ENCODE results near the gene ZNF790.

Gene ZNF790

DNA sequence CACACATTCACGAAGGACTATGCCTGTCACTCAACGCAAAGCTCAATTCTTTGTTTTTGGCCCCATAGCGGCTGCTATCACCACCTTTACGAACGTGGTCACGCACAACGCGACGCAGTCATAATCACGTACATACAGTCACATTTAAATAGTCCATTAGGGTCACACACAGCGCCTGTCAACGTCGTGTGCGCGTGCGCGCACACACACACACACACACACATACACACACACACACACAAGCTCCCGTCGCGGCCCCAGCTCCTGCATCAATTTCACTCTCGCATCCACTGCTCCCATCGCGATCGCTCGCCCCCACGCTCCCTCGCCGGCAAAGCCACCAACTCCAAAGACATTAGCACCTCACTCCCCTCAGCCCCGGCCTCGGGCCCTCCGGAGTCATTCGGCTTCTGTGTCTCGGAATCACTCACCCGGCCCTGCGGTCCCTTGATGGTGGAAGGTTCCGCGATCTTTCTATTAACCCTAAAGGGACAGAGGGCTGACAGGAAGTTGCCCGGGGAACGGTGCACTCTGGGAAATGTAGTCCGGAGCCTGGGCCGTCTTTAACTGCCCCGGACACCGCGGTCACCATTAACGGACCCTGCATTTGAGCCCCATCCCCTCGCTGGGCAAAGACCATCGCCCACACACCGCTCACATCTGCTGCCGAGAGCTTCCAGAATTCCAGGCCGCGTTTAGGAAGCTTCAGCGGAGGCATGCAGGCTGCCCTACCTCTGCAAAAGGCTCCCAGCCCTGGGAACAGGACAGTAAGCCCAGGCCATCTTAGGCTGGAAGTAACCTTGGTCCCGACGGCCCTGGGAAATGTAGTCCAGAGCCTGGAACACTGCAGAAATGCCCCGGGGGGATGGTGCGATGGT is at the start of gene ZNF790:
Gene ZNF790, minus strand, starts transcription at position 482 of the 878 bp plus-strand sequence. CDS start 12,768 bp downstream, outside the sequence.
- DNase-seq: peak; percentile 96

DNA sequence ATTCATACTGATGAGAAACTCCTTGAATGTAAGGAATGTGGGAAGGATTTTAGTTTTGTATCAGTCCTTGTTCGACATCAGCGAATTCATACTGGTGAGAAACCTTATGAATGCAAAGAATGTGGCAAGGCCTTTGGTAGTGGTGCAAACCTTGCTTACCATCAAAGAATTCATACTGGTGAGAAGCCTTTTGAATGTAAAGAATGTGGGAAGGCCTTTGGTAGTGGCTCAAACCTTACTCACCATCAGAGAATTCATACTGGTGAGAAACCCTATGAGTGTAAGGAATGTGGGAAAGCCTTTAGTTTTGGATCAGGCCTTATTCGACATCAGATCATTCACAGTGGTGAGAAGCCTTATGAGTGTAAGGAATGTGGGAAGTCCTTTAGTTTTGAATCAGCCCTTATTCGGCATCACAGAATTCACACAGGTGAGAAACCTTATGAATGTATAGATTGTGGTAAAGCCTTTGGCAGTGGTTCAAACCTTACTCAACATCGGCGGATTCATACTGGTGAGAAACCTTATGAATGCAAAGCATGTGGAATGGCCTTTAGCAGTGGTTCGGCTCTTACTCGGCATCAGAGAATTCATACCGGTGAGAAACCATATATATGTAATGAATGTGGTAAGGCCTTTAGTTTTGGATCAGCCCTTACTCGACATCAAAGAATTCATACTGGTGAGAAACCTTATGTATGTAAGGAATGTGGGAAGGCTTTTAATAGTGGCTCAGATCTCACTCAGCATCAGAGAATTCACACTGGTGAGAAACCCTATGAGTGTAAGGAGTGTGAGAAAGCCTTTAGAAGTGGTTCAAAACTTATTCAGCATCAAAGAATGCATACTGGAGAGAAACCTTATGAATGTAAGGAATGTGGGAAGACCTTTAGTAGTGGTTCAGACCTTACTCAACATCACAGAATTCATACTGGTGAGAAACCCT is 39.1 kb upstream of the ZNF790 start:
- DNase-seq: peak; percentile 15

DNA sequence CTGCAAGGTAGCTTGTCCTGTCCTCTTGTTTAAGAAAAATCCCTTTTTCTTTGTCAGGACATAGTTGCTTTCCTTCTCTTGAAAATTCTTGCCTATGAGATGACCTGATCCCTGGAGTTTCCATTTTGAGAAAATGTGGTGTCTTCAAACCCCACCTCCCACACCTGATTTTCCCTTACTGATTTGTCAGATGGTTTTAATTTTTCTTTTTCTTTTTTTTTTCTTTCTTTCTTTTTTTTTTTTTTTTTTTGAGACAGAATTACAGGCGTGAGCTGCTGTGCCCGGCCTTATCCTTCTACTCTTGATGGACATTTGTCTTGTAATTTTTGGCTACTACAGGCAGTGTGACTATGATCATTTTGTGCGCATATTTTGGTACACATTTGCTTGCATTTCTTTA is 13.7 kb upstream of the ZNF790 start:
- DNase-seq: no peak

DNA sequence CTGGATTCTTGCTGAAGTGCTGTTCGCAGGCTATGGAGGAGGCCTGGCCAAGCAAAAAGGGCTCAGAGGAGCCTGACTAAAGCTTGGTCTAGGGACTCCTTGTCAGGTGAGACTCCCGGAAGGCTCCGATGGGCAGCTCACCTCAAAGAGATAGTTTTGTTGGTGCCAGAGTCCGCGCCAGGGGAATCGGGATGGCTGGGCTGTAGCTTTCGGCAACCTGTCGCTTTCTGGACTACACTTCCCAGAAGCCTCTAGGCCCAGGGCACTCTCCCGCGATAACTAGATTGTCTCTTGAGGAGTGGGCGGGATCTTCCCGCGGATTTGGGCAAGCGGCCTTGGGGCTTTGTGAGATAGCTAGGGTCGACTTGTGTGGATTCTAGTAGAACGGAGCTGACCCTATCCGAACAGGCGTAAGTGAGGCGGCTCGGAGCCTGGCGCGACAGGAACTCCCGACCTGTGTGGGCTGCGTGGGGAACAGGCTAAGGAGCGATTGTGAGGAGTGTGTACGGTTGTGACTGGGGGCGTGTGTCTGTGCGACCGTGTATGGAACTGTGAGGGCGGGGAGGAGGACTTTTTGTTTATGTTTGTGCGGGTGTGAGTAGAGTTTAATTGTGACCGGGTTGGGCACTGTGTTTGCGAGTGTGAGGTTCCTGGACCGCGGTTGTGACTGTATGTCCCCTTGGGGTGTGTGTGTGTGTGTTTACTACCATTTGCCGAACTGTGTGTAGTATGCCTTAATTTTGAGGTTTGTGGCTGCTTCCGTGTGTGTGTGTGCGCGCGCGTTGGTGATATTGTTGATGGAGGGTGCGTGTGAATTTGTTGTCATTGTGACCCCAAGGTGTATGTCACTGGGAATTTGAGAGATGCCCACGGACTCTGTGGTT is 12.6 kb upstream of the ZNF790 start, which contains the start of gene ZNF345:
Gene ZNF345, plus strand, starts transcription at position 318 of the 884 bp plus-strand sequence. CDS start 25,955 bp downstream, outside the sequence.
- peak; percentile 98 for DNase-seq

DNA sequence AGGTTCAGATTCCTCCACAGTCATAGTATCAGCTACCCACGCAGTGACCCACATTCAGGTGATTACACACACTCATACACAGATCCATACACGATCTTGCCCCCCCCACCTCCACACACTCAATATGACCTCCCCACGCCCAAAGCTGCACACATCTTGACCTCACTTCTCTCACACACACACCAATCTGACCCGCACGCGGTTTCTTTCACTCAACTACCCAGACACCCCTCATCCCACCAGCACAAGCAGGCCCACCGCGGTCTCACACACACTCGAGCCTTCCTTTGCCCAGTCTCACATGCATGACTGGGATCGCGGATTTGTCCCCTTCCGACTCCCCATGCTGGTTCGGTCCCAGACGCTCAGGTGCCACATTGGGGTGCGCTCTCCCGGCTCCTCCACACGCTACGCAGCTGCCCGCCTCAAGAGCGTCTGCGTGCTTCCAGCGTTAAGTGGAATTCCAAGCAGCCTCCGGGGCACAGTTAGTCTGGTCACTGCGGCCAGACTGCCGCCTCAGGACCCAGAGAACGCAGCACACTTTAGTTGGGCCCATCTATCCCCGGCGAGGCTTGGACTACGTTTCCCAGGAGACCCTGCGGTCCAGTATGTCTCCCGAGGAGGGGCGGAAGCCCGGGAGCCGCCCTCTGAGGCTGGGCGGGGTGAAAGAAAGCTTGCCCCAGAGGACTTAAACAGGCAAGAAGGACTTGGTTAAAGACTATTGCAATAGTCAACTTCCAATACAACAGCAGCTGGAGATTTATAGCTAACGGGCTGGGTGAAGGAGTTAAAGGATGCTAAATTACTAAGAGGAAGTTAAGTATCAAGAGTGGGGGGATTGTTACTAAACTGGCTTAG is 11.7 kb upstream of the ZNF790 start:
- DNase-seq: peak; percentile 95

DNA sequence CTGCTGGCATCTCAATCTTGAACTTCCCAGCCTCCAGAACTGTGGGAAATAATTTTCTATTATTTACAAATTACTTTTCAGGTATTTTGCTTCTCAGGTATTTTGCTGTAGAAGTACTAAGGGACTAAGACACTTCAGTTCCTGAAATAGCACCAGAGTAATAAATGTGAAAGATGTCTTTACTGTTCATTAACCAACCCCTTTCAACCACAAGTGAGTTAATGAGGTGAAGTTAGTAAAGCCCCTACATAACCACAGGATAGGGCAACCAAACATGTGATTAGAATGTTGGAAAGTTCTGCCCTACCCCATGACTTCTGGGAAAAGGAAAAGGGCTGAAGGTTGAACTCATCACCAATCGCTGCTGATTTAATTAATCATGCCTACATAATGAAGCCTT is 9.8 kb upstream of the ZNF790 start:
- DNase-seq: no peak

DNA sequence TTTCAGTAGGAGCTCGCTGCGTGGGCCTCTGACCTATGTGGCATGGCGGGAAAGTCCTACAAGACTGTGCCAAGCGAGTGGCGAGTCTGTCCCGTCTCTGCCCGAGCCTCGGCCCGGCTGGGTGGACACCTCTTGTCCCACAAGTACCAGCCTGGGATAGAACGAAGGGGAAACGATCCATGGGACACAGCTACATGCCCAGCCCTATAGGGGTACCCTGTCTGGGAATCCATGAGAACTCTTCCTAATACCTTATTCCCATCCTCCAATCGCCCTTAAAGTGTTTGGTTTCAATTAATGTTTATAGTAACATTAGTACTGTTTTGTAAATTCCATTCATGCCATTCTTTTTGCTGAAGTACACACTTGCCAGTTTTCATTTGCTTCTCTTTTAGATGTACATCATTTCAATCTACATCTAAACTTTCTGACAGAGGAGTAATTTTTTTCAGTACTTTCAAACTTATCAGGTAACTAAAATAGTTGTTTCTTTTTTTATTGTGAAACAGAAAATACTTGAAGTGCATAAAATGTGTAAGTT is 667 bp upstream of the ZNF790 start:
- no peak for DNase-seq

DNA sequence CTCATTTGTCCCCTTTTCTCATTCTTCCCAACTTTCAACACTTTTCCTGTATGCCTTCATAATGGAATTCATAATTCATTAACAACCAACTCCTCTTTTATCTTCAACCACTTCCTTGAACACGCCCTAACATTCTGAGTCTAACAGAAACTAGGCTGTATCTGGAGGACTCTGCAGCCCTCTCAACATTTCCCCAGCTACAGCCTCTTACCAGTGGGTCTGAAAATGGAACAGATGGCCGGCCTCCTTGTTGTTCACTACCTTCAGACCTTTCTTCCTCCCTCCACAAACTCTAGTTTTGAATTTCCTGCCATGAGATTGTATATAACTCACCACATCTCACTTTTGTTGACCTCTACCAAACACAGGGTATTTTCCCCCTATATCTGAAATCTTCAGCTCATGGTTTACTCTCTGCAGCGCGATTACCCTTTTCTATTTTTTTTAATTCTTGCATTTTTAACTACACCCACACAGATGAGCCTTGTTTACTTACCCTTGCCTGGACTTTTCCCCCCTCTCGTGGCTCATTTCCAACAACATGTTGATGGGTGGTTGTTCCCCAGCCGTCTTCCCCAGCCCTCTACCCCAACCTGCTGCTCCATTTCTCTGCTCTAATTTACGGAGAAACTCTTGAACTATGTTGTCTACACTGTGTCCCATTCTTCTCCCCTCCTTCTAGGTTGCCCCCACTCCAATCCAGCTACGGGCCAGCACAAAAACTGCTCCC is 846 bp downstream of the ZNF790 start:
- peak; percentile 59 for DNase-seq

DNA sequence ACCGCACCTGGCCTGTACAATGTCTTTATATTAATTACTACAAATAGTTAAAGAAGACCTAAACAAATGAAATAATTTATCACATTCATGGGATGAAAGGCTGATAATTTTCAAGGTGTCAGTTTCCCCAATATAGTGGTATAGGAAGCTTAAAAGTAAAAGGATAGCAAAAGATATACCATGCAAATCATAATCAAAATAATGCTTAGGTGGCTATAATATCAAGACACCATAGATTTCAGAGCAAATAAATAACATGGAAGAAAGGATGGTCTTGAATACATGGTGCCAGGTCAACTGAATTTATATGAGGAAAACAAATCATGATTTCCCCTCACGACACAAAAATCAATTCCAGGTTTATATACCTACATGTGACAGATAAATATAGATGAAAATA is 4.8 kb downstream of the ZNF790 start:
- no peak for DNase-seq

DNA sequence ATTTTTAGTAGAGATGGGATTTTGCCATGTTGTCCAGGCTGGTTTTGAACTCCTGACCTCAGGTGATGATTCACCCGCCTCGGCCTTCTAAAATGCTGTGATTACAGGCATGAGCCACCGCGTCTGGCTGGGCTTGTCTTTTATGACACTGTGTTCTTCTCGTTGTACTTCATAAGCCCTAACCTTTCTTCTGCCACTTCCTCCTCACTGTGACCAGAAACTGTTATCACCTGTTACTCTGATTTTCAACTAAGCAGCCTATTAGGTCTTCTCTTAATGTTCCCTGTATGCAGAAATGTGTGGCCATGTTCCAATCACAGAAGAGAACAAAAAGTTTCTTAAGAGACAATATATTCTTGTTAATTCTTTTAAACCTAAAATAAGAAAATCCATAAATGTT is 16.4 kb downstream of the ZNF790 start:
- no peak for DNase-seq

DNA sequence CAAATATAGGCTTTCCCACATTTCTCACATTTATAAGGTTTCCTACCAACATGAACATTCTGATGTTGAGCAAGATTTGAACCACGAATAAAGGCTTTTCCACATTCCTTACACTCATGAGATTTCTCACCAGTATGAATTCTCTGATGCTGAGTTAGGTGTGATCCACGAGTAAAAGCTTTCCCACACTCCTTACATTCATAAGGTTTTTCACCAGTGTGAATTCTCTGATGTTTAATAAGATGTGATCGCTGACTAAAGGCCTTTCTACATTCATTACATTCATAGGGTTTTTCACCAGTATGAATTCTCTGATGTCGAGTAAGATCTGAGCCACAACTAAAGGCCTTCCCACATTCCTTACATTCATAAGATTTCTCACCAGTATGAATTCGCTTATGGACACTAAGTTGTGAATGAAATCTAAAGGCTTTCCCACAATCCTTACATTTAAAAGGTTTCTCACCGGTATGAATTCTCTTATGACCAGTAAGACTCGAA is 19.0 kb downstream of the ZNF790 start:
- DNase-seq: no peak

DNA sequence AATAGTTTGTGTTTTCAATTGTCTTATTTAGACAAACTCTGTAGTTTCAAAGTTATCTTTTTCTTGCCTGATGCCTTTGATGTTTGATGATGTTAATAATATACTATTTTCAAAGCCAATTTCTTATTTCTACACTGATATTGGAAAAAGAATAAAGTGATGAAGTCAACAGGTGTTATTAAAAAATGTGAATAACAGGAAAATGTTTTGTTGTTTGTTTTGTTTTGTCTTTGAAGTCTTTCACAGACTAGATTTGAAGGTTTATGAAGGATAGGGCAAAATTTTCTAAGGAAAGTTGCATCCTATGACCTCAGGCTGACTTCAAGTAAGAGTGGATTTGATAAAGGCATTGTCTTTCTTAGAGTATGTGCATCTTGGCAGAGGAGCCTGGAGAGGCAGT is 31.2 kb downstream of the ZNF790 start:
- no peak for DNase-seq

DNA sequence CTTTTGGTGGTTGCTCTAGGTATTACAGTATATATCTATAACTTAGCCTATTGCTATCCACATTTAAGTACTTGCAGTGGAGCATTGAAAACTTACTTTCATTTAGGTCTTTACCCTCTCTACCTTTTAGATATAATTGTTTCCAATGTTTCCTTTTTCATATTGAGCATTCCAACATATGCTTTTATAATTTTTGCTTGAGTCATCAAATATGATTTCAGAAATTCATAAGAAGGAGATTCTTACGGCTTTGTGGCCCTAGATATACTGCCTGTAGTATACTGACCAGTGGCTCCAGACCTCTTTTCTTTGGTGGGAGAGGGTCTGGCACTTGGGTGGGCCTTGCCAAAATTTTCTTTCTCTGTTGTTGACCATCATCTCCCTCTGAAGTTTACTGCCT is 32.8 kb downstream of the ZNF790 start:
- DNase-seq: no peak

DNA sequence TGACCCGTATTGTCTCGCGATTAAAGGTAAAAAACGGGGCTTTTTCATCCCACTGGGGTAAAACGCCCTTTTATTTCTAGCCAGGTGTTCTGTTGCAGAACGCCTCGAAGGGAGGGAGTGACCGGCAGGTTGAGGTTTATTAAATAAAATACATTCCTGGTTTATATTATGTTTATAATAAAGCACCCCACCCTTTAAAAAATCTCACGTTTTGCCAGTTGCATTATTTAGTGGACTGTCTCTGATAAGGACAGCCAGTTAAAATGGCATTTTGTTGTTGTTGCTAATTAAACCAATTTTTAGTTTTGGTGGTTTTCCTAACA is 40.4 kb downstream of the ZNF790 start:
- no peak for DNase-seq

DNA sequence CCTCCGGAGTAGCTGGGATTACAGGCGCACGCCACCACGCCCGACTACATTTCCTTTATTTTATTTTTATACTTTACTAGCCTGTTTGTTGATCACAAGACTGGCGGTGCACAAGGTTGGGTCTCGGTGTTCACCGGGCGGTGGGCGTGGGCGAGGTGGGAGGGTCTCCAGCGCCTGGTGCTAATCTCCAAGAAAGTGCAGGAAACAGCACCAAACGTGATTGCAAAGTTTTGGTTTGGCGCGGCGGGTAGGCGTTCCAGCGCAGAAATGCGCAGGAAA is 41.5 kb downstream of the ZNF790 start:
- DNase-seq: no peak

DNA sequence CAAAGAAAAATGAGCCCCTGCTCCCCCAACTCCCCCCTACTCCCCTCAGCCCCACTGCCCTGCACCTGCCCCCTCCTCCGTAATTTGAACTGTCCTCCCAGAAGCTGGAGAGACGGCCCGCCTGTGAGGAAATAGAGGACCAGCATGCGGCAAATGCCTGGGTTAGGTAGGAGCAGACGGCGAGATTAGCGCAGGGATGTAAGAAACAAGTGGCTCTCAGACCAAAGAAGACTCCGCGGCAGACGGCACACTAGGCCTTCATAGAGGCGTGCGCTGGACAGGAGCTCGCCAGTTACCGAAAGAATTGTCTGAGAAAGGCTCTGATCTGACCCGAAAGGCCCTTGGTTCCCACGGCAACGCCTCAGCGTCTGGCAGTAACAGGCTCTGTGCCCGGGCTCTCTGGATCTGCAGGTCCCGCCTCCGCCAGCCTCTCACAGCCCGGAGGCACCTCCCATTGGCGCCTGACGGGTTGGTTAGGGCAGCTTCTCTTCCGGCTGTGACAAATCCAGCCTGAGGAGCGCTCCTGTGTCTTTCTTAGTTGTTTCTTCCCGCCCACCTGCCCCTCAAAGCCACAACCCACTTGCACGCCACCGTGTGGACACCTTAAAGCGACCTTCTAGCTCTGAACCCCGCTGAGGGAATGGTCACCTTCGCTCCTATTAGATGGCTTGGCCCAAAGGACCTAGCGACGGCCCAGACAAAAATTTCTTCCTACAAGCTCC is 46.6 kb downstream of the ZNF790 start:
- peak; percentile 46 for DNase-seq

DNA sequence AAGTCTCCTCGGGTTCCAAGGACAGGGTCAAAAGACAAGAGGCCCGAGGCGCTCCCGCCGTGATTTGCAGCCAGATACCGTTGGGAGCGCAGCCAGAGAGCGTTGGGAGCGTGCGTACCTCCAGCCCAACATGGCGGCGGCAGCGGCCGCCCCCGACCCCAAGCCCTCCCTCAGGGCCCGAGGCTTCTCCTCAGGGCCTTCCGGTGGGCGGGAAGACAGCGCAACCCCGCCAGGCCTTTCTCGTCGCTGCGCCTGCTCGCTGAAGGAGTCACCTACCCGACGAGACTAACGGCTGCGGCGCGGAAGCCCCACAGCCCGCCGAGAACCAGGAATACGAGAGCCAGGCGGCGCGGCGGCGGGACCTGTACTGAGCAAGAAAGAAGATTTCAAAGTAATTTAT is 62.4 kb downstream of the ZNF790 start:
- DNase-seq: no peak

DNA sequence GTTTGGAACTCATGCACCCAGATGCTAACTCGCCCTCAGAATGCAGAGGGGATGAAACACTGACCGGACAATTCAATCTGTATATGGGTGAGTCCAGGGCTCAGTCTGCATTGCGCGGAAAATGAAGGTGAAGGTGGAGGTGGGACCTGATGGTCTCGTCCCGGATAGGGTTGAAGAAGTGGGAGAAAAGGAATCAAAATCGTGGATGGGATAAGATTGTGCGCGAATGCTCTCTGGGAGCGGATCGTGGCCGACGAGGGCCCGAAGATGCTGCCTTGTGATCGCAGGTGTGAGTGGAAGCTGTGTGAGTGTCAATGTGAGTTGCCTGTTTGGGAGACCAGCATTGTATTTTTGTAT is 65.0 kb downstream of the ZNF790 start:
- no peak for DNase-seq

DNA sequence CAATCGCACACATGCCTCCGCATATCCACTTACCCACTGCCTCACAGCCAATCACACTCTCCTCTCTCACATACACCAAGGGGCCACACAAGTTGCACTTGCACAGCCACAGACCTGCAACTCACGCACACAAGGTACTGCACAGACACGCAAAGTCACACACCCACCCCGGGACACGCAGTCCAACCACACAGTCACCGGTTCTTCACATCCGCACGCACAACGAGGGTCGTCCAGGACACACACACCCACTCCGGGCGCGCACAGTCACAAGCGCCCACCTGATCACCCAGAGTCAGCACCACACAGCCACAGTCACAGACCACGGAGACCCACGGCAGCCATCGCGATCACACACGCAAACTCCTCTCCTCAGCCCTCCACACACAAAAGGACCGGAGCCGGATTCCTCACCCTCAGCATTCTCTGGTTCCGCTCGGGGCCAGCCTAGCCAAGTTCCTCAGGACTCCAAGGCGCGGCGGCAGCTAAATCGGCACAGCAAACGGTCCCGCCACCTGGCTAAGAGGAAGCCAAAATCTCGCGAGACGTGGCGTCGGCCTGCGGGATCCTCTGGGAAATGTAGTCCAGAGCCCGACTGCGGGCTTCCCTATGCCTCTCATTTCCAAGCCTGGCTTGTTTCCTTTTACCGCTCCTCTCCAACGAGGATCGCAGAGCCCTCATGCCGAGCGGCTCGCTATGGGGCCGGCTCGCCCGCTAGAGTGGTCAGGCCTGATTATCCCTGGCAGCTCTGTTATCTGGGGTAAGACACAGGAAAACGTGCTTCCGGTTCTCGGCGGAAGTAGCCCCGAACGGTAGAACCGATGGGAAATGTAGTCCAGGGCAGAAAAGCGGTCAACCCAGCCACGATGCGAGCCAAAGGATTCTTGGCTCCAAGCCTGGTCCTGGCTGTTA is 65.6 kb downstream of the ZNF790 start, which contains the start of gene ZNF850:
Gene ZNF850, minus strand, starts transcription at position 497 of the 912 bp plus-strand sequence. CDS start 10,201 bp downstream, outside the sequence.
- DNase-seq: peak; percentile 97
